ENCODE data around the gene ZBTB38. TPM values are rescaled to one million over a fixed set of nuclear protein-coding genes. Genes with fewer than 3 reads are reported as not detected.

The ZBTB38 gene
- total and polyA plus RNA-seq, 2 of the 13 experiments (the other 11 are each of a cell fraction or from before 2014, with no cell fraction given), result 26.8 to 51.7 TPM

DNA sequence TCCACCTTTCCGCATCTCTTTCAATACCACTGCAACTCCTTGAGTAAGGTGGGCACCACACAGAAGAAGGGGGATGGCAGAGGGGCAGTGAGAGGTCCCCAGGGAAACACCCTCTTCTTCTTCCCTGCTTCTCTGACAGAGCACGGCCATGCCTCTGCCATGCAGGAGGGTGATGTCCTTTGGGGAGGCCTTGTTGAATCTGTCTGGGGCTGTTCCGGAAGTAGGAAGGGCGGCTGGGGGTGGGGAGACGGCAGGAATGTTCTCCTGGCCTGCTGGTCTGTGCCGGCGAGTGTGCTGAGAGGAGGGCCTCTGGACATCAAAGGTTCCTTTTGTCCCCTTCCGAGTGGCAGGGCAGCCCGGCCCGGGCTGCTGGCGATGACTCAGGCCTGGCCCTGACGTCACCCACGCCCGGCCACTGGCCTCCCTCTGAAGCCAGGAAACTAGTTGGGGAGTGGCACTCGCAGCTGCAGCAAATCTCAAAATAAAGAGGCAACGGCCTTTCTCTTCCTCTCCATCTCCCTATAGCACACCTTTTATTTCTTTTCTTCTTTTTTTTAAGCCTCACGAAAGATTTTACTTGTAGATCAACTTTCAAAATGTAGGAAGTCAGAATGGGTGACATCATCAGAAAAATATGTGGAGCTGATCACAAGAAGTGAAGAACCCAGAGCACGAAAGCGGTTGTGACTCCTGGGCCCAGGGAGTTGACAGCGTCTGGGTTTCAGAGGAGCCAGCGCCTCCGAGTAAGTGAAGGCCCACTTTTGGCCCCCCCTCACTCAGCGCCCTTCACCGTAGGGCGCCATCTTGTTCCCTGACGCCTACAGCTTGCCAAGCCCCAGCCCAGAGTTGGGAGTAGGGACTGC, at the start of gene ZBTB38 (continued):
- peak; percentile 67; the same call in 1 of the 2 replicates for TF ChIP-seq TGIF2 (CRISPR knock-in tag; IDR thresholded peaks at IDR 0.05)
- TF ChIP-seq FOXA3 (CRISPR knock-in tag; IDR thresholded peaks at IDR 0.05), result peak; percentile 88
- peak; percentile 26; the same call in 1 of the 2 replicates for TF ChIP-seq MIXL1 (CRISPR knock-in tag; IDR thresholded peaks at IDR 0.05)
- TF ChIP-seq NFRKB (IDR thresholded peaks at IDR 0.05), result no peak
- TF ChIP-seq, protein P1, sequence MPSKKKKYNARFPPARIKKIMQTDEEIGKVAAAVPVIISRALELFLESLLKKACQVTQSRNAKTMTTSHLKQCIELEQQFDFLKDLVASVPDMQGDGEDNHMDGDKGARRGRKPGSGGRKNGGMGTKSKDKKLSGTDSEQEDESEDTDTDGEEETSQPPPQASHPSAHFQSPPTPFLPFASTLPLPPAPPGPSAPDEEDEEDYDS (CRISPR knock-in tag; IDR thresholded peaks at IDR 0.05), result peak; percentile 74
- TF ChIP-seq RFXAP (CRISPR knock-in tag; IDR thresholded peaks at IDR 0.05; ENCODE audit: borderline replicate concordance), result peak; percentile 86
- TF ChIP-seq, protein P2, sequence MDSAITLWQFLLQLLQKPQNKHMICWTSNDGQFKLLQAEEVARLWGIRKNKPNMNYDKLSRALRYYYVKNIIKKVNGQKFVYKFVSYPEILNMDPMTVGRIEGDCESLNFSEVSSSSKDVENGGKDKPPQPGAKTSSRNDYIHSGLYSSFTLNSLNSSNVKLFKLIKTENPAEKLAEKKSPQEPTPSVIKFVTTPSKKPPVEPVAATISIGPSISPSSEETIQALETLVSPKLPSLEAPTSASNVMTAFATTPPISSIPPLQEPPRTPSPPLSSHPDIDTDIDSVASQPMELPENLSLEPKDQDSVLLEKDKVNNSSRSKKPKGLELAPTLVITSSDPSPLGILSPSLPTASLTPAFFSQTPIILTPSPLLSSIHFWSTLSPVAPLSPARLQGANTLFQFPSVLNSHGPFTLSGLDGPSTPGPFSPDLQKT (CRISPR knock-in tag; IDR thresholded peaks at IDR 0.05; ENCODE audit: borderline replicate concordance), result no peak
- no peak for TF ChIP-seq ZNF552 (CRISPR knock-in tag; IDR thresholded peaks at IDR 0.05; ENCODE audit: borderline replicate concordance)
- TF ChIP-seq KLF15 (CRISPR knock-in tag; IDR thresholded peaks at IDR 0.05; ENCODE audit: borderline replicate concordance), result no peak
- peak; percentile 65; the same call in 1 of the 2 replicates for TF ChIP-seq ZBTB7B (CRISPR knock-in tag; IDR thresholded peaks at IDR 0.05)
- TF ChIP-seq PHF21A (CRISPR knock-in tag; IDR thresholded peaks at IDR 0.05), result peak; percentile 94
- TF ChIP-seq DMAP1 (CRISPR knock-in tag; IDR thresholded peaks at IDR 0.05), result peak; percentile 76; the same call in 1 of the 2 replicates
- peak; percentile 92 for TF ChIP-seq CREM (IDR thresholded peaks at IDR 0.05)
- 0 out of 2 replicates have a peak, but pooled peaks have one; percentile 13 for TF ChIP-seq CREM (CRISPR knock-in tag; IDR thresholded peaks at IDR 0.05)
- 0 out of 2 replicates have a peak, but pooled peaks have one; percentile 15 for TF ChIP-seq ZNF510 (CRISPR knock-in tag; IDR thresholded peaks at IDR 0.05; ENCODE audit: low read depth)
- TF ChIP-seq AGO2 (optimal IDR thresholded peaks at IDR 0.05; ENCODE audit: low read depth, low read length), result no peak
- 0 out of 2 replicates have a peak, but pooled peaks have one; percentile 50 for TF ChIP-seq ONECUT2 (CRISPR knock-in tag; IDR thresholded peaks at IDR 0.05)
- TF ChIP-seq, protein P3, sequence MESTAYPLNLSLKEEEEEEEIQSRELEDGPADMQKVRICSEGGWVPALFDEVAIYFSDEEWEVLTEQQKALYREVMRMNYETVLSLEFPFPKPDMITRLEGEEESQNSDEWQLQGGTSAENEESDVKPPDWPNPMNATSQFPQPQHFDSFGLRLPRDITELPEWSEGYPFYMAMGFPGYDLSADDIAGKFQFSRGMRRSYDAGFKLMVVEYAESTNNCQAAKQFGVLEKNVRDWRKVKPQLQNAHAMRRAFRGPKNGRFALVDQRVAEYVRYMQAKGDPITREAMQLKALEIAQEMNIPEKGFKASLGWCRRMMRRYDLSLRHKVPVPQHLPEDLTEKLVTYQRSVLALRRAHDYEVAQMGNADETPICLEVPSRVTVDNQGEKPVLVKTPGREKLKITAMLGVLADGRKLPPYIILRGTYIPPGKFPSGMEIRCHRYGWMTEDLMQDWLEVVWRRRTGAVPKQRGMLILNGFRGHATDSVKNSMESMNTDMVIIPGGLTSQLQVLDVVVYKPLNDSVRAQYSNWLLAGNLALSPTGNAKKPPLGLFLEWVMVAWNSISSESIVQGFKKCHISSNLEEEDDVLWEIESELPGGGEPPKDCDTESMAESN (CRISPR knock-in tag; conservative IDR thresholded peaks at IDR 0.05), result peak; percentile 81
- peak; percentile 87; the same call in 1 of the 2 replicates for TF ChIP-seq KDM5B (CRISPR knock-in tag; IDR thresholded peaks at IDR 0.05; ENCODE audit: borderline replicate concordance)
- TF ChIP-seq ZNF746 (CRISPR knock-in tag; IDR thresholded peaks at IDR 0.05), result peak; percentile 97
- TF ChIP-seq FOXM1 (CRISPR knock-in tag; IDR thresholded peaks at IDR 0.05), result no peak
- no peak for TF ChIP-seq ZNF296 (CRISPR knock-in tag; conservative IDR thresholded peaks at IDR 0.05)
- TF ChIP-seq TCF12 (IDR thresholded peaks at IDR 0.05), result no peak
- peak; percentile 91 for TF ChIP-seq TCF12 (CRISPR knock-in tag; IDR thresholded peaks at IDR 0.05)
- peak; percentile 60; the same call in 1 of the 2 replicates for TF ChIP-seq HNF4G (IDR thresholded peaks at IDR 0.05; ENCODE audit: borderline replicate concordance, low read depth, low read length)
- TF ChIP-seq HNF4G (CRISPR knock-in tag; IDR thresholded peaks at IDR 0.05; ENCODE audit: borderline replicate concordance, low read depth), result peak; percentile 75; the same call in 1 of the 2 replicates
- peak; percentile 67 for TF ChIP-seq ZNF547 (CRISPR knock-in tag; IDR thresholded peaks at IDR 0.05)
- peak; percentile 77 for TF ChIP-seq ZNF670 (CRISPR knock-in tag; IDR thresholded peaks at IDR 0.05; ENCODE audit: borderline replicate concordance)
- TF ChIP-seq ZMYM2 (CRISPR knock-in tag; IDR thresholded peaks at IDR 0.05), result peak; percentile 41; the same call in 1 of the 2 replicates
- TF ChIP-seq ZNF747 (CRISPR knock-in tag; IDR thresholded peaks at IDR 0.05; ENCODE audit: borderline replicate concordance), result peak; percentile 94

All from HepG2 (cell line).